SK-N-SH (cell line): ENCODE measurements around the gene RAB26. TPM values are rescaled to one million over a fixed set of nuclear protein-coding genes. Genes with fewer than 3 reads are reported as not detected.

Experiments
- CTCF ChIA-PET: fragments of 300-600, 350-600 bp; formaldehyde crosslinking; extraction: SDS; loops from one replicate; lab custom pipeline; 2021; lab: Yijun Ruan, JAX
- POLR2A ChIA-PET: fragments of 350-600 bp; sonication (Branson Sonifier 250); formaldehyde crosslinking; extraction: SDS; loops from one replicate; lab custom pipeline; 2020; ENCODE audit warnings: antibody characterized with exemption, inconsistent platforms; lab: Yijun Ruan, JAX
- DNase-seq: peaks from one replicate; pipeline ENCODE4 v3.0.0; 2012
- H2AFZ ChIP-seq: fragments of 200-600 bp; sonication (generic); 2 replicates; pipeline ENCODE4 v1.8.1; 2016; ENCODE audit warnings: antibody characterized with exemption, mild to moderate bottlenecking, low read depth
- H3F3A ChIP-seq: fragments of 200-600 bp; sonication (generic); replicated peaks from 2 replicates; pipeline ENCODE3; 2016; ENCODE audit warnings: antibody characterized with exemption, mild to moderate bottlenecking; ENCODE audit not compliant: insufficient read depth
- H3K27ac ChIP-seq, 2 experiments: fragments of 200-500 bp in 1 of 2; fragments of 200-600 bp in 1 of 2; sonication (Bioruptor generic) in 1 of 2; sonication (generic), shearing (Covaris generic) in 1 of 2; 2 replicates each; pipeline versions ENCODE4 v1.5.1 to v1.6.1; 2014 to 2016; ENCODE audit warnings: low read depth in 2 of 2, inconsistent platforms in 1 of 2, low read length in 1 of 2, mild to moderate bottlenecking in 1 of 2, mixed read lengths in 1 of 2
- H3K27me3 ChIP-seq: fragments of 200-600 bp; sonication (generic), shearing (Covaris generic); 2 replicates; pipeline ENCODE4 v1.6.1; 2016; ENCODE audit warnings: mixed run types; ENCODE audit not compliant: insufficient read depth
- H3K36me3 ChIP-seq, 2 experiments: fragments of 200-500 bp in 1 of 2; fragments of 200-600 bp in 1 of 2; sonication (Bioruptor generic) in 1 of 2; sonication (generic) in 1 of 2; replicated peaks in 1 of 2; 2 replicates each; pipeline versions ENCODE3 to v1.5.1; 2014 to 2016; ENCODE audit warnings: low read length in 1 of 2, mild to moderate bottlenecking in 1 of 2; ENCODE audit not compliant: insufficient read depth in 2 of 2, control insufficient read depth in 1 of 2
- H3K4me1 ChIP-seq, 2 experiments: fragments of 200-500 bp in 1 of 2; fragments of 200-600 bp in 1 of 2; sonication (Bioruptor generic) in 1 of 2; sonication (generic), shearing (Covaris generic) in 1 of 2; 2 replicates each; pipeline versions ENCODE4 v1.5.1 to v1.6.1; 2014 to 2016; ENCODE audit warnings: low read depth in 1 of 2, low read length in 1 of 2, mixed run types in 1 of 2; ENCODE audit not compliant: insufficient read depth in 2 of 2, control insufficient read depth in 1 of 2
- H3K4me2 ChIP-seq: fragments of 200-600 bp; sonication (generic), shearing (Covaris generic); 2 replicates; pipeline ENCODE4 v1.6.1; 2017; ENCODE audit warnings: mixed run types
- H3K4me3 ChIP-seq, 2 experiments: fragments of 200-500 bp in 1 of 2; fragments of 200-600 bp in 1 of 2; sonication (Bioruptor generic) in 1 of 2; sonication (generic), shearing (Covaris generic) in 1 of 2; 2 replicates each; pipeline versions ENCODE4 v1.5.1 to v1.8.1; 2014 to 2016; ENCODE audit warnings: low read depth in 2 of 2, inconsistent platforms in 1 of 2, low read length in 1 of 2, mild to moderate bottlenecking in 1 of 2, mixed read lengths in 1 of 2, moderate library complexity in 1 of 2
- H3K79me2 ChIP-seq: fragments of 200-600 bp; sonication (generic); 2 replicates; pipeline ENCODE4 v1.8.1; 2017; ENCODE audit warnings: mild to moderate bottlenecking; ENCODE audit not compliant: insufficient read depth
- H3K9ac ChIP-seq: fragments of 200-600 bp; sonication (generic); 2 replicates; pipeline ENCODE4 v1.6.1; 2017; ENCODE audit warnings: mixed run types
- H3K9me2 ChIP-seq: fragments of 200-600 bp; sonication (generic); 2 replicates; pipeline ENCODE4 v1.6.1; 2017; ENCODE audit warnings: mixed run types
- H3K9me3 ChIP-seq: fragments of 200-600 bp; sonication (generic); 2 replicates; pipeline ENCODE4 v1.6.1; 2017; ENCODE audit warnings: mixed run types, mild to moderate bottlenecking, moderate library complexity
- H4K20me1 ChIP-seq: fragments of 200-600 bp; sonication (generic); 2 replicates; pipeline ENCODE4 v1.6.1; 2017; ENCODE audit warnings: mild to moderate bottlenecking, mixed run types; ENCODE audit not compliant: insufficient read depth
- CTCF ChIP-seq: fragments of 200-600 bp; sonication (generic); IDR thresholded peaks from 2 replicates; pipeline ENCODE4 v1.6.1; 2017; ENCODE audit warnings: antibody characterized with exemption, mild to moderate bottlenecking, moderate library complexity
- ELF1 ChIP-seq: IDR thresholded peaks from 2 replicates; pipeline ENCODE4 v1.4.0; 2012
- EP300 ChIP-seq, 2 experiments: IDR thresholded peaks; 2 replicates each; pipeline versions ENCODE4 v1.4.0 to v1.6.1; 2012; ENCODE audit warnings: borderline replicate concordance in 1 of 2, low read depth in 1 of 2, low read length in 1 of 2
- EZH2phosphoT487 ChIP-seq: fragments of 200-600 bp; sonication (generic); IDR thresholded peaks from 2 replicates; pipeline ENCODE4 v1.6.1; 2017; ENCODE audit warnings: low read depth, mixed run types, mild to moderate bottlenecking, antibody characterized with exemption, moderate library complexity, borderline replicate concordance
- FOXJ3 ChIP-seq: sonication (generic); formaldehyde crosslinking; IDR thresholded peaks from 2 replicates; pipeline ENCODE4 v1.5.1; 2020; ENCODE audit warnings: mild to moderate bottlenecking, missing genetic modification reagents
- MXI1 ChIP-seq: IDR thresholded peaks from 2 replicates; pipeline ENCODE4 v1.6.1; 2012; ENCODE audit warnings: mild to moderate bottlenecking, low read depth, low read length, improper control_type of control experiment
- NFIC ChIP-seq: IDR thresholded peaks from 2 replicates; pipeline ENCODE4 v1.4.0; 2012; ENCODE audit warnings: borderline replicate concordance
- POLR2AphosphoS5 ChIP-seq: IDR thresholded peaks from 2 replicates; pipeline ENCODE4 v1.6.1; 2012; ENCODE audit warnings: low read depth, low read length
- RAD21 ChIP-seq: IDR thresholded peaks from 2 replicates; pipeline ENCODE4 v1.6.1; 2012; ENCODE audit warnings: mild to moderate bottlenecking, low read length
- RFX5 ChIP-seq: IDR thresholded peaks from 2 replicates; pipeline ENCODE4 v1.6.1; 2012; ENCODE audit warnings: mild to moderate bottlenecking, improper control_type of control experiment, low read length
- RXRA ChIP-seq: IDR thresholded peaks from 2 replicates; pipeline ENCODE4 v1.4.0; 2012; ENCODE audit warnings: low read depth, mild to moderate bottlenecking, borderline replicate concordance
- SIN3A ChIP-seq: IDR thresholded peaks from 2 replicates; pipeline ENCODE4 v1.6.1; 2012; ENCODE audit warnings: low read depth, mild to moderate bottlenecking, low read length, moderate library complexity, borderline replicate concordance
- SMC3 ChIP-seq: IDR thresholded peaks from 2 replicates; pipeline ENCODE4 v1.6.1; 2012; ENCODE audit warnings: low read depth, low read length, improper control_type of control experiment
- TAF1 ChIP-seq: IDR thresholded peaks from 2 replicates; pipeline ENCODE4 v1.6.1; 2012; ENCODE audit warnings: low read depth, mild to moderate bottlenecking, low read length, moderate library complexity, borderline replicate concordance
- WGBS: methylation state at CpG from one replicate; pipeline ENCODE4 v1.1.6; 2017; ENCODE audit warnings: low lambda C conversion rate; 5-methylcytosine and 5-hydroxymethylcytosine counted together
- polyA plus RNA-seq, 3 experiments: library from polyadenylated mRNA; depleted of rRNA; stranded (reverse); fragments of >200 nt; gene quantifications; 2 replicates each; pipeline ENCODE4 v1.2.3, GENCODE V29; 2012
- TF ChIP-seq, protein P1 (sequence below): IDR thresholded peaks from 2 replicates; pipeline ENCODE4 v1.6.1; 2012; ENCODE audit warnings: mild to moderate bottlenecking, low read depth, low read length, moderate library complexity
- TF ChIP-seq, protein P2 (sequence below): fragments of 150-350 bp; IDR thresholded peaks from 2 replicates; pipeline ENCODE4 v1.6.1; 2016; ENCODE audit warnings: mild to moderate bottlenecking, low read depth, low read length
- TF ChIP-seq, protein P3 (sequence below): fragments of 150-350 bp; IDR thresholded peaks from 2 replicates; pipeline ENCODE4 v1.6.1; 2017; ENCODE audit warnings: antibody characterized with exemption, low read length, low read depth, borderline replicate concordance

RAB26 gene
- polyA plus RNA-seq, 1 of the 3 experiments (the other 2 are of a cell fraction): 14.3 TPM

DNA sequence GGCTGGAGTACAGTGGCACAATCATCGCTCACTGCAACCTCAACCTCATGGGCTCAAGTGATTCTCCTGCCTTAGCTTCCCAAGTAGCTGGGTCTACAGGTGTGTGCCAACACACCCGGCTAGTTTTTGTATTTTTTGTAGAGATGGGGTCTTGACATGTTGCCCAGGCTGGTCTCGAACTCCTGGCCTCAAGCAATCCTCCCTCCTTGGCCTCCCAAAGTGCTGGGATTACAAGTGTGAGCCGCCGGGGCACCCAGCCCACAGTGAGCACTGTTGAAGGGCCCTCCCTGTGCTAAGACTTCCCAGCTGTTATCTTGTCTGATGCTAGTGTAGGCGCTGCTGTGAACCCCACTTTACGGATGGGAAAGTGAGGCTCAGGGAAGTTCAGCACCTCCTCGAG is 40.0 kb downstream of the RAB26 start:
- Histone ChIP-seq H4K20me1 (no peaks in the 10 kb centered on the region), H3K27me3 (no peaks in the 10 kb centered on the region), H3K9ac (no peak overlapping the region), H3K4me2 (no peak overlapping the region), H3K36me3 (no peaks in the 10 kb centered on the region), H3K4me3 (no peak overlapping the region), H2AFZ (no peak overlapping the region), H3K9me2 (no peaks in the 10 kb centered on the region), H3K4me1 (no peaks in the 10 kb centered on the region), H3K9me3 (no peaks in the 10 kb centered on the region), H3K79me2 (no peaks in the 10 kb centered on the region), H3K27ac (no peak overlapping the region), H3F3A (no peaks in the 10 kb centered on the region)
- 82% methylated on average over 7 of the region's 8 CpGs for WGBS
- TF ChIP-seq, protein P1, sequence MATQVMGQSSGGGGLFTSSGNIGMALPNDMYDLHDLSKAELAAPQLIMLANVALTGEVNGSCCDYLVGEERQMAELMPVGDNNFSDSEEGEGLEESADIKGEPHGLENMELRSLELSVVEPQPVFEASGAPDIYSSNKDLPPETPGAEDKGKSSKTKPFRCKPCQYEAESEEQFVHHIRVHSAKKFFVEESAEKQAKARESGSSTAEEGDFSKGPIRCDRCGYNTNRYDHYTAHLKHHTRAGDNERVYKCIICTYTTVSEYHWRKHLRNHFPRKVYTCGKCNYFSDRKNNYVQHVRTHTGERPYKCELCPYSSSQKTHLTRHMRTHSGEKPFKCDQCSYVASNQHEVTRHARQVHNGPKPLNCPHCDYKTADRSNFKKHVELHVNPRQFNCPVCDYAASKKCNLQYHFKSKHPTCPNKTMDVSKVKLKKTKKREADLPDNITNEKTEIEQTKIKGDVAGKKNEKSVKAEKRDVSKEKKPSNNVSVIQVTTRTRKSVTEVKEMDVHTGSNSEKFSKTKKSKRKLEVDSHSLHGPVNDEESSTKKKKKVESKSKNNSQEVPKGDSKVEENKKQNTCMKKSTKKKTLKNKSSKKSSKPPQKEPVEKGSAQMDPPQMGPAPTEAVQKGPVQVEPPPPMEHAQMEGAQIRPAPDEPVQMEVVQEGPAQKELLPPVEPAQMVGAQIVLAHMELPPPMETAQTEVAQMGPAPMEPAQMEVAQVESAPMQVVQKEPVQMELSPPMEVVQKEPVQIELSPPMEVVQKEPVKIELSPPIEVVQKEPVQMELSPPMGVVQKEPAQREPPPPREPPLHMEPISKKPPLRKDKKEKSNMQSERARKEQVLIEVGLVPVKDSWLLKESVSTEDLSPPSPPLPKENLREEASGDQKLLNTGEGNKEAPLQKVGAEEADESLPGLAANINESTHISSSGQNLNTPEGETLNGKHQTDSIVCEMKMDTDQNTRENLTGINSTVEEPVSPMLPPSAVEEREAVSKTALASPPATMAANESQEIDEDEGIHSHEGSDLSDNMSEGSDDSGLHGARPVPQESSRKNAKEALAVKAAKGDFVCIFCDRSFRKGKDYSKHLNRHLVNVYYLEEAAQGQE: no peak
- no peak for TF ChIP-seq CTCF
- no peak for TF ChIP-seq RFX5
- TF ChIP-seq, protein P2, sequence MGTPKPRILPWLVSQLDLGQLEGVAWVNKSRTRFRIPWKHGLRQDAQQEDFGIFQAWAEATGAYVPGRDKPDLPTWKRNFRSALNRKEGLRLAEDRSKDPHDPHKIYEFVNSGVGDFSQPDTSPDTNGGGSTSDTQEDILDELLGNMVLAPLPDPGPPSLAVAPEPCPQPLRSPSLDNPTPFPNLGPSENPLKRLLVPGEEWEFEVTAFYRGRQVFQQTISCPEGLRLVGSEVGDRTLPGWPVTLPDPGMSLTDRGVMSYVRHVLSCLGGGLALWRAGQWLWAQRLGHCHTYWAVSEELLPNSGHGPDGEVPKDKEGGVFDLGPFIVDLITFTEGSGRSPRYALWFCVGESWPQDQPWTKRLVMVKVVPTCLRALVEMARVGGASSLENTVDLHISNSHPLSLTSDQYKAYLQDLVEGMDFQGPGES: no peak
- no peak for TF ChIP-seq EP300 (IDR thresholded peaks at IDR 0.05; ENCODE audit: borderline replicate concordance in 1 of 2, low read depth in 1 of 2, low read length in 1 of 2)
- no peak for TF ChIP-seq SMC3
- TF ChIP-seq TAF1: no peak
- TF ChIP-seq SIN3A: no peak
- no peak for TF ChIP-seq ELF1
- no peak for TF ChIP-seq NFIC
- TF ChIP-seq RAD21: no peak
- TF ChIP-seq, protein P3, sequence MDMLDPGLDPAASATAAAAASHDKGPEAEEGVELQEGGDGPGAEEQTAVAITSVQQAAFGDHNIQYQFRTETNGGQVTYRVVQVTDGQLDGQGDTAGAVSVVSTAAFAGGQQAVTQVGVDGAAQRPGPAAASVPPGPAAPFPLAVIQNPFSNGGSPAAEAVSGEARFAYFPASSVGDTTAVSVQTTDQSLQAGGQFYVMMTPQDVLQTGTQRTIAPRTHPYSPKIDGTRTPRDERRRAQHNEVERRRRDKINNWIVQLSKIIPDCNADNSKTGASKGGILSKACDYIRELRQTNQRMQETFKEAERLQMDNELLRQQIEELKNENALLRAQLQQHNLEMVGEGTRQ: no peak
- TF ChIP-seq RXRA: no peak
- no peak for TF ChIP-seq FOXJ3 (CRISPR knock-in tag)
- TF ChIP-seq EZH2phosphoT487: no peak
- no peak for TF ChIP-seq MXI1
- no peak for TF ChIP-seq POLR2AphosphoS5
- CTCF ChIA-PET: interaction anchor here (0.6 kb wide), 1 partner anchor 16 kb away, joined by 3 read pairs; no protein-coding TSS in a partner anchor
- no peak for DNase-seq
- POLR2A ChIA-PET: interaction anchor here (0.6 kb wide), 1 partner anchor 133 kb away, joined by 3 read pairs; no protein-coding TSS in a partner anchor
